GM20431 (cell line): ENCODE results near the gene KCNG4.

Experiments used
- in situ Hi-C: fragments of 300-500 bp; cut with MseI, MboI; formaldehyde crosslinking; loops from one replicate; pipeline ENCODE4 v1.15.0; 2020; ENCODE audit warnings: low sequenced_read_pairs; ENCODE audit not compliant: unreplicated experiment

KCNG4 gene

DNA sequence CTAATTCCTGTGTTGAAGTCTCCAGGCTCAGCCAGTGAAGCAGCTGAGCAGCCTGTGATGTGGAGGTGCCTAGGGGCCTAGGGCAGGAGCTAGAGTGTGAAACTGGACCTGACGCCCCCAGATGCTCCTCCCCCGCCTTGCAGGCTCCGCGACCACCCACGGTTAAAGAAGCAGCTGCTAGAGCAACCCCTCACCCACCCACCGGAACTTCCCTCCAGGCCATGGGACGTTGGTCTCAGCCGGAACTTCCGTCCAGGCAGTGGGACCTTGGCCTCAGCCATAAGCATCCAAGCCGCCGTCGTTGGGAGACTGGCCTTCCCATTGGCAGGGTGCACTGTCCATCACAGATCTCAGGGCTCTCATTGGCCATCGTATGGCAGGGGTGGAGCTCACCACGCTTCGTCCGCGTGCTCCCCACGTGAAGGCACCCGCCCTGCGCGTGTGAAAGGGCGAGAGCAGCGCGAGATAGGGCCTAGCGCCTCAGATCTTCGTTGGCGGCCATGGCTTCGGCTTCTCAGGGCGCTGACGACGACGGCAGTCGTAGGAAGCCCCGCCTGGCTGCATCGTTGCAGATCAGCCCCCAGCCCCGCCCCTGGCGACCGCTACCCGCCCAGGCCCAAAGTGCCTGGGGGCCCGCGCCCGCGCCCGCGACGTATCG lies 49.0 kb downstream of the KCNG4 start, which contains the start of gene ADAD2:
TSS of gene ADAD2 (plus strand) at position 427 of the 658 bp plus-strand sequence. CDS start at position 501, 74 bp downstream.
- in situ Hi-C loops = loop anchor here (25.0 kb wide), 1 partner anchor 229 kb away; the partner anchor contains the start of genes NECAB2 and OSGIN1

DNA sequence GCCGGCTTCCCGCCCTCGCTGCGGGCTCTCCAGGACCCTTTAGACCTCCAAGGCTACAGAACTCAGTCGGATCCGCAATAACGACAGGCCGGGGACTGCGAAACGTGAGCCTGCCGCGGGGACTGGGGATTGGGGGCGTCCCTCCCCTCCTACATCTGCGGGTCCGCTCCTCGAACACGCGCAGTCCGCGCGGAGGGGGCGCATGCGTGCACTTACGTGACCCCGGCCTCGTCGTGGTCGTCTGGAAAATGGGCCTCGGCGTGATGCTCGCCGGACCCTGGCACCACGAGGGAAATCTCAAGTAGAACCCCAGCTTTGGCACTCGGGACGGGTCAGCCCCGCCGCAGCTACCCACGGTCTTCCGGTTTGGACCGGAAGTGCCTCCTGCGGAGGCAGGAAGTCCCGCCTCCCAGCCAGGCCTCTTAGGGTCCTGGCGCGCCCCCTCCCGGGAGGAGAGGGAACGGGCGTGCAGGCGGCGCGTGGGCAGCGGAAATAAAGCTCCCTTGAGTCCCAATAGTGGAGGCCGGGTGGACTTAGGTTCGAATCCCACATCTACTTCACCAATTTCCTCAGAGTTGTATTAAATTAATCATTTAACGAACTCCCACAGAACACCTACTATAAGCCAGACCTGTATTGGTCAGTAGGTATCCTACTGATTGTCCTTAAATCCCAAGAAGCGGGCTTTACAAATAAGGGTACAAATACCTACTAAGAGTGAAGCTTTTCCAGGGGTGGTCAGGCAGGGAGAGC lies 53.0 kb downstream of the KCNG4 start, which contains the start of gene TAF1C:
TSS of gene TAF1C (minus strand) at position 373 of the 753 bp plus-strand sequence. CDS start 2,069 bp downstream, outside the sequence.
- in situ Hi-C loops = loop anchor here (10.0 to 25.0 kb wide), 2 partner anchors 102 to 225 kb away; partner anchors contain the start of genes NECAB2 and OSGIN1

DNA sequence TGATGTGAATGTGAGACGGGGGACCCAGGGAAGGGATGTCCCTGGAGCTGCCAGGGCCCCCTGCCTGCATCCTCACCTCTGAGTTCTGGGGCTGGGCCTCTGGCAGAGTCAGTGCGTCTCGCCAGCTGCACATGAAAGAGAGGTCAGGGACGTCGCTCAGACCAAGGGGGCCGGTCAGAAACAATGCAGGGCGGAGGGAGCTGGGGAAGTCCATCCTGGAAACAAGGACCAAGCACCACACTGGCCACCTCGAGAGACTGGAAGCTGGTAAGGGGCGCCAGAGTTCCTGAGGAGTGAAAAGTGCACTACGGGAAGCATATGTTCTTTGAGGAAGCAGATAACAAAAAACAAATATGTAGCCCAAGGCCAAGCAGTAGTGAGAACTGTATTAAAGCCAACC lies 55.0 kb downstream of the KCNG4 start:
- in situ Hi-C loops = loop anchor here (10.0 to 25.0 kb wide), 2 partner anchors 100 to 222 kb away; partner anchors contain the start of genes NECAB2 and OSGIN1

DNA sequence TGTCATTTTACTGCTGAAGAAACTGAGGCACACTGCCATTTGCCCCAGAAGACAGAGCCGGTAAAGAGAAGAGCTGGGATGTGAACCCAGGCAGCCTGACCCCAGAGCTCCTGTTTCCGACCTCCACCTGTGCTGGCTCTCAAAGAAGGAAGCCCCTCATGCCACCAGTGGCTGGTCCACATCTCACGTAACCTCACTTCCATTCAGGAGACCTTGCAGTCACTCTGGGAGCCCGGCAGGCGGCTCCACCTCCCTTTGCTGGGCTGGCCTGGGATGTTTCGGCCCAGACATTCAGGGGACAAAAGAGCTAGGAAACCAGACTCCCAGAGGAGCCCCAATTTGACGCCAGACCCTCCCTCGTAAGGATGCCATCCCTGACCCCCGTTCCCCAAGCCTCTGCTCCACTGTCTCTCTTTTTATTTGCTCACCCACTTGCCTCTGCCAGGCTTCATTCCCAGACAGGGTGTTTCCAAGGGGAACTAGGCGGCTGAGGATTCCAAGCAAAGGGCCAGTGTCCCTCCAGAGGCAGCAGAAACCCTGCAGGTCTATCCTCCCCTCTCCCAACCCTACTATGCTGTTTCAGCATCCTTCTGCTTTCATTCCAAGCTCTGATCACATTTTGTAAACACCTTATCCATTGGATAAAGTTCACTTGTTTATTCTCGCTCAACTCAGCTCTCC lies 55.8 kb downstream of the KCNG4 start:
- in situ Hi-C loops = loop anchor here (10.0 to 25.0 kb wide), 2 partner anchors 99 to 222 kb away; partner anchors contain the start of genes NECAB2 and OSGIN1

DNA sequence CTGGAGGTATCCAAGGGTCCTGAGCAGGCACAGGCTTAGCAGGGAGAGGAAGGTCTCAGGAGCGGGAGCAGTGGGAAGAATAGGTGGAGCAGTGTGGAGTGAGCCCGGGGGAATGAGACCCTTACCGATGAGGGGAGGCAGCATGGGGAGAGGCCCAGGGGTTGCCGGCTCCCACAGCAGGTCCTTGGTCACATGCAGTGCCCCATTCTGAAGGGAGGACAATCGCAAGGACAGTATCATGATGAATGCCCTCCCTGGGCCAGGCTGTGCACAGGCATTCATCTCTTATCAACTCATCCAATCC lies 56.3 kb downstream of the KCNG4 start:
- in situ Hi-C loops = loop anchor here (10.0 to 25.0 kb wide), 2 partner anchors 99 to 221 kb away; partner anchors contain the start of genes NECAB2 and OSGIN1

DNA sequence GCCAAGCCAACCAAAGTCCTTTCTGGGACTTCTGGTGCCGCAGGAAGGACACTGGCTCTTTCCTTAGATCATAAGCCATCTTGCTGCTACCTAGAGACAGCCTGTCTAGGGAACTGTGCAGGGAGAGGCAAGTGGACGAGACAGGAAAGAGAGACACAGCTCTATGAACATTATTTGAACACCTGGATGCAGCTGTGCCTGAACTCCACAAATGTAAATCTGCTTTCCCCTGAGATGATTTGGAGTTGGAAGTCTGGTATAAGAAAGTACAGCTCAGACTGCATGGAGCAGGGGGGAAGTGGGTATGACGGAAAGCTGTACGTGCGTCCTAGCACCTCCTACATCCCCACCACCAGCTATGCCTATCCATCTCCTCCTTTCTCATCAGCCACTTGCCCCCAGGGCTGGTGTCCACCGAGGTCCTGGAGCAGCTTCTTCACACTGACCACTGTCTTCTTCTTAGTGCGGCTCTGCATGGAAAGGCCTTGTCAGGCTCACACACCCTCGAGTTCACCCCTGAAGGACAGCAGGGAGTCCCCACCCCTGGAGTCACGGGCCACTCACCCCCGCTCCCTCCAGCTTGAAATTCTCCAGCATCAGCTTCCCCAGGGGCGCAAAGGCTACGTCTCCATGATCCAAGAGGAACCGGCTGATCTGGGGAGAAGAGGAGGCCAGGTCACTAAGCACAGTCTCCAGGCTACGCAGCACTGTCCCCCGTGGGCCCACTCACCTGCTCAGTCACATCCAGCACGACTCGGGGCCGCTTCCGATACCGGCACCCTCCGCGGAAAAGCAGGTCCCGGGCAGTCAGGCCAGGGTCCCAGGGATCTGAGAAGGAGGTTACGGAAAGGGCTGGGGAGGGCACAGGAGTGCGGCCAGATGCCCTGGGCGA lies 56.9 kb downstream of the KCNG4 start:
- in situ Hi-C loops = loop anchor here (10.0 to 25.0 kb wide), 2 partner anchors 98 to 221 kb away; partner anchors contain the start of genes NECAB2 and OSGIN1

DNA sequence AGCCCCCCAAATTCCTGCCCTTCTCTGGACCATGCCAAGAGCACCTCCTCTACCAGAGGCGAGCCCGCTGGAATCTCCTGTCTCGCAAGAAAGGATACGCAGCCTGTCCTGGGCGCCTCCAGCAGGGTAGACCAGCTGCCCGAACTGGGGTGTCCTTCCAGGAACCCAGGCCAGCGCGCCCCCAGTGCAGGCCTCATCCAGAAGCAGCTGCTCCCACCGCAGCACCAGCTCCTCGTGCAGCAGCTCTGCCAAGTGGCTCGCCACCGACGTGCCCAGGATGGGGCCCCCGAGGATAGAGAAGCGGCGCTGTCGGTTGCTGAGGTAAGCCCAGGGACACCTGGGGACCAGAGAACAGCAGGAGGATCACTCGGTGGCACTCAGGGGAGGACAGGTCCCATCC lies 57.7 kb downstream of the KCNG4 start:
- in situ Hi-C loops = loop anchor here (10.0 to 25.0 kb wide), 2 partner anchors 97 to 220 kb away; partner anchors contain the start of genes NECAB2 and OSGIN1

DNA sequence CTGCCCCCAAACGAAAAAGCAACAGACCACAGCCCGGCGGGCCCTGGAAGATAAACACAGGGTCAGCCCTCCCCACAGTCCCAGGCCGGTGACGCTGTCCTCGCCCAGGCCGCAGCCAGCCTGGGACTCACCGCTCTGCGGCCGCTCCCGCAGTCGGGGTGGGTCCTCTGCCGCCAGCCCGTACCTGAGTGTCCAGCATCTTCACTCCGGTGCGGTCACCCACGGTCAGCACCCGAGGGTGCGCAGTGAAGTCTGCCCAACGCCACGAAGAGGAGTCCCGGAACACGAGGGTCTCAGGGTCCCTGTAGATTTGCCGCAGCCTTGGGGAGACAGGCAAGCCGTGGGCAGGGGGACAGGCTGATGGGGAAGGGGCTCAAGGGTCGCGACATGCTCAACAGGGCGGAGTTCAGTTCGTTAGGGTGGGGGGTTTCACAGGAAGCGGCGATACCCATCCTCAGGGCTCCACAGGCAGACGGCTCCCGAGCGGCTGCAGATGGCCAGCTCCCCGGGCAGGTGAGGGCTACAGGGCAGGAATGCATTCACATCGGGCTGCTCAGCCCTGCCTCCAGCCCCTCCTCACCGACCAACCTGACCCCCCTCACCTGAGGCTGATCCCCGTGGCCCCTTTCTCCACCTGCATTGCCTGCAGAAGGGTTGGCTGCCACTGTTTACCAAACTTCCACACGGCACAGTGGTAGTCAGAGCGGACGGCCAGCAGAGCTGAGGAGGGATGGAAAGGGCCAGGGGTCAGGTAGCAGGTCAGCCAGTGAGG lies 58.5 kb downstream of the KCNG4 start:
- in situ Hi-C loops = loop anchor here (10.0 to 25.0 kb wide), 2 partner anchors 97 to 219 kb away; partner anchors contain the start of genes NECAB2 and OSGIN1

DNA sequence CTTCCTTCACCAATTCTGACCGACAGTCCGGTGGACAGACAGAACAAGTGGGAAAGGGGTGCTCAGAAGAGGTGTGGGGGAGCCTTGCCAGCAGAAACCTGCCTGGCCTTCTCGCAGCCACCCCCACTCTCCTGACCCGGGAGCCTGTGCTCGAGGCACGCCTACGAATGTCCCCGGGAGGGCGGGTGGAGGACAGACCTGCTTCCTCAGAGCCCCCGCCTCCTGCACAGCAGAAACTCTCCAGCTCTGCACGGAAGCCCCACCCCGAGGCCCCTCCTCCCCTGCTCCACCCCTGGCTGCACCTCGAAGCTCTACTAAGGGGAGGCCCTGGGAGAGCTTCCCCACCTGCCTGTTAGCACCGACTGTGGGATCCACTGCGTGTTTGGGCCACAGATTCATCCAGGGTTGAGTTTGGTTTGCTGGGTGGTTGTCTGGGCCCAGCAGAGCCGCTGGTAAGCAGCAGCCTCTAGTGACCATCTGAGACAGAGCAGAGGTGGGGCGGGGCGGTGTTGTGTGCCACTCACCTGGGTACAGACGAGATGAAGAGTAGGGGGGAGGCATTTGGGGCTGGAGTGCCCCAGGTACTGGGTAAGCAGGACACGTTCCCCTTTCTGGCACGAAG lies 59.2 kb downstream of the KCNG4 start:
- in situ Hi-C loops = loop anchor here (10.0 to 25.0 kb wide), 2 partner anchors 96 to 218 kb away; partner anchors contain the start of genes NECAB2 and OSGIN1

DNA sequence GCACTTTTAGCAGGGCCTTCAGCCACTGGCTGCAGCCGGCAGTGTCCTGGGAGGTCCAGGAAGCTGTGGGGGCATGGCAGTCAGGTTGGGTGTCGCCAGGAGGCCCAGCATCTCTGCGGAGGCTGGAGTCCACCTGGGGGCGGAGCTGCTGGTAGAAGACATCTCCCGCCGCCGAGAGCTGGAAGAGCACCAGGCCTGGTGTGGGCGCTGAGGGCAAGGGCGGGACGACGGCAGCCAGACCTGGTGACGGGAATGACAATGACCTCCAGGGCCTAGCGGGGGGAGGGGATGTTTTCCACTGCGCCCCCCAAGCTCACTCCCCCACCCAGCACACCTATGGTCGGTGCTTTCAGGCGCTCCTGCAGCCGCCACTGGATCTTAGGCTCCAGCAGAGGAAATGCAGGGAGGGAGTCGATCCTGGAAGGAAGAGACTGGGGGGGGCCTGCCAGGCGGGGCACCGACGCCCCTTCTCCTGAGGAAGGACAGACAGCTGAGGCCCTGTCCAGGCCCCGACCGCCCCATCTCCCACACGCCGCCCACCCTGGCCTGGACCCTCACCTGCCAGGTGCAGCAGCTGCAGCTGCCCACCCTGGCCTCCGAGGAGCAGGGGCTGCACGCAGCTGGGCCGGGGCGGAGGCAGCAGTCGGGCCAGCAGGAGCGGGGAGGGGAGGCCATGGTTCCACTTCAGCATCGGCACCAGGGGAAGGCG lies 60.0 kb downstream of the KCNG4 start:
- in situ Hi-C loops = loop anchor here (10.0 to 25.0 kb wide), 2 partner anchors 95 to 217 kb away; partner anchors contain the start of genes NECAB2 and OSGIN1

DNA sequence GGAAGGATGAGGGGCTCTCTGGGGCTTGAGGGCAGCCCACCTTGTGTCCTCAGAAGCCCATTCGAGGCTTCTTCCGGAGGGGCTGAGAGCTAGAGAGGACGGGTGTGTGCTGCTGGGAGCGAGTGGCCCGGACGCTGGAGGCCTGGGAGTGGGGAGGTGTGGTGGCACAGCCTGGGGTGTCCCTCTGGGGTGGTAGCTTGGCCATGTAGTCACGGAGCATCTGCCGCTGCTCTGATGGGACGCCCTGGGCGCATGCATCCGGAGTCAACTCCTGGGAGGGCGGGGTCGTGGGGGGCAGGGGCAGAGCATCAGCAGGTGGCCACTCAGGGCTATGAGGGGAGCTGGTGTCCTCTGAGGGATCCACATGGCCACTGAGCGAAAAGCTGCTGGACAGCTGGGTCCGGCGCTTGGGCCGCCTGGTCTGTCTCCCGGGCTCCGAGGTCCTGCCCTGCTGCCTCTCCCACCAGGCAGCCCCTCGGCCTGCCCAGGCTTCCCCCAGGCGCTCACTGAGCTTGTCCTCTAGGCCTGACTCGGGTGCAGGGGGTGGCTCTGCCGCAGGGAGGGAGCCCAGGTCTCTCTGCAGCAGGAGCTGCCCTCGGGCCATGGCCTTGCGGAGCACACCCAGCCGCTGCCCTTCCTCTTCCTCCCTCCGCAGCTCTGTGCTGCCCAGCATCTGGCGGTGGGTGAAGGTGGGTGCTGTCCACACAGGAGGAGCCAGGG lies 60.8 kb downstream of the KCNG4 start:
- in situ Hi-C loops = loop anchor here (25.0 kb wide), 1 partner anchor 217 kb away; the partner anchor contains the start of genes NECAB2 and OSGIN1

DNA sequence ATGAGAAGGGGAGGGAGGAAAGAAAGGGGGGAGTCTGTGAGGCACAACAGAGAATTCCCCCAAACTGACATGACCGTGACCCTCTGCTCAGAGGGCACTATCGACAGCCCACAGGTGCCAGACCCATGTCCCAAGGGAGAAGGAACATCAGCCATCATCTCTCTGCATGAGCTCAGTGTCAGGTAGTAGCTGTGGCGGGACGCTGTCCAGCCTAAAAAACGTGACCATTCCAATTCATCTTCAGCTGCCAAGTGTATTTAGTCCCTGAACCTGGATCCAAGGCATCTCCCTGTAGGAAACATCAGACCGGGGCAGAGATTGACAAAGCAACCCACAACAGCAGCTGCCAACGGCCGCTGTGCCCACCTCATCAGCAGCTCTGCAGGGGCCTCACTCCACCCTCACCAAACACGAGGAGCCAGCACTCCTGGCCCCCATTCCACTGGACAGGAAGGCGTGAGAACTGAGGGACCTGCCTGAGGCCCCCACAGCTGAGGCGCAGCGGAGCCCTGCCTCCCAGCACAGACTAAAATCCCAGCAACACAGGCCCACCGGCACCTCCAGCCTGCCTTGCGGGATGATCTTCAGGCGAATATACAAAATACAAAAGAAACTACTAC lies 61.6 kb downstream of the KCNG4 start:
- in situ Hi-C loops = loop anchor here (25.0 kb wide), 1 partner anchor 216 kb away; the partner anchor contains the start of genes NECAB2 and OSGIN1

DNA sequence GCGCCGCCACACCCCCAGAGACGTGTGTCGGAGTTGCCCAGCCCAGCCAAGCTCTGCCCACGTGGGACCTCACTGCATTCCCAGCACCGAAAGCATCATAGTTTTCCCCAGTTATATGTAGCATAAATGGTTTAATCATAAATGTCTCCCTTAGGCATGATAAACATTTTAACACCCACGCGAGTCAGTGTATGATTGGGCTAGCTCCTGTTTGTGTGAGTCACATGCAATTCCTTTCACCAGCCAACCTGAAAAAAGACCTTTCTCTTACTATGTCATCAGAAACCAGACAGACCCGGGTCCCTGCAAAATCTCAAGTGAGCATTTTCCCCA lies 62.1 kb downstream of the KCNG4 start:
- in situ Hi-C loops = loop anchor here (25.0 kb wide), 1 partner anchor 215 kb away; the partner anchor contains the start of genes NECAB2 and OSGIN1

DNA sequence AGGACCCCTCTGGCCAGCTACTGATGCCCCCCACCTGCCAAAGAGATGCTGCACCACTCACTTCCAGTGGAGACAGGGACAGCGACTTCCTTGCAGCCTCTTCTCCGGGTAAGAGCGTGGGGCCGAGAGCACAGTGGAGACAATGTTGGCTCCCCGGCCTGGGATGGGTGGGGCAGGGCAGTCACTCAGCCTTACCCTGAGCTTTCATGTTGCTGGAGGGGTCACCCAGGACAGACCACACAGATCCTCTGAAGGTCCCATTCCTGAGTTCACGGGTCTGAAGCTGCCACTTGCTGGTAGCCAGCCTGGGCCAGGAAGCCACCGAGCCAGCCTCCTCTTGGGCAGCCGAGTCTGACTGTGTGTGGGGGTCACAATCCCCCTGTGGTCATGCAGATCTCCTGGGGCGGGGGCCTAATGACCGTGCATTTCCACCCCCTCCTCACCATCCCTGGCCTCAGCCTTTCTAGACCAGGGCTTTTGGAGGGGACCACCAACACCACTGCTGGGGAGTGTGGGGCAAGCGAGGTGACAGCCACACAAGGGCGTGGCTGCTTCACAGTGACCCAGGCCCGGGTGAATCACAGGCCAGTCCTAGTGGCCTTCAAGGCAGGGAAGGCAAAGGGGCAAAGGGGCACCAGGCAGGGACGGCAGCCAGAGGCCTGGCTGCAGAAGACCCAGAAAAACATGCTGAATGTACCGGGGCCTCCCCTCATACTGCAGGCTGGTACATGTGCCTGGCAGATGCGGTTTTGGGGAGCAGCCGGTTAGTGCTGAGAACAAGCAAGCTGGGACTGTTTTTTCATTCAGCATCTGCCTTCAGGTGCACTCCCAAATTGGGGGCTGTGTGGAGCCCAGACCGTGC lies 63.4 kb downstream of the KCNG4 start:
- in situ Hi-C loops = loop anchor here (25.0 kb wide), 1 partner anchor 214 kb away; the partner anchor contains the start of genes NECAB2 and OSGIN1
